ENCODE data around the gene ARHGEF7.

DNA sequence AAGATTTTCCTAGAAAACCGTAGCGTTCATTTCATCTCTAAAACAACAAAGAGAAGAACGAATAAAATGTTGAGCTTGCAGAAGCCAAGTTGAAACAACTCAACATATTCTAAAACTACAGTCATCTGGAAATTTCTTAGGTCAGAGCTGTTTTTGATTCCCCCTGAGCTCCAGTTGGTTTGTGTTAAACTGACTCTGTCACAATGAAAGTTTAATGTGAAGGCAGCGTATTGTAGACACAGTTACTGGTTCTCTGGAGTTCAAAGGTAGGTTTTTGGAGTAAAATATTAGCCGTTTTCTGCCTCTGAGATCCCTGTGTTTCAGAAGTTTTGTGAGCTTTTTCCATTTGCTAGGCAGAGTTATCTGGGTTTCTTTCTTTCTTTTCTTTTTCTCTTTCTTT, 2.2 kb downstream of the ARHGEF7 start:
- TF ChIP-seq, protein P1, sequence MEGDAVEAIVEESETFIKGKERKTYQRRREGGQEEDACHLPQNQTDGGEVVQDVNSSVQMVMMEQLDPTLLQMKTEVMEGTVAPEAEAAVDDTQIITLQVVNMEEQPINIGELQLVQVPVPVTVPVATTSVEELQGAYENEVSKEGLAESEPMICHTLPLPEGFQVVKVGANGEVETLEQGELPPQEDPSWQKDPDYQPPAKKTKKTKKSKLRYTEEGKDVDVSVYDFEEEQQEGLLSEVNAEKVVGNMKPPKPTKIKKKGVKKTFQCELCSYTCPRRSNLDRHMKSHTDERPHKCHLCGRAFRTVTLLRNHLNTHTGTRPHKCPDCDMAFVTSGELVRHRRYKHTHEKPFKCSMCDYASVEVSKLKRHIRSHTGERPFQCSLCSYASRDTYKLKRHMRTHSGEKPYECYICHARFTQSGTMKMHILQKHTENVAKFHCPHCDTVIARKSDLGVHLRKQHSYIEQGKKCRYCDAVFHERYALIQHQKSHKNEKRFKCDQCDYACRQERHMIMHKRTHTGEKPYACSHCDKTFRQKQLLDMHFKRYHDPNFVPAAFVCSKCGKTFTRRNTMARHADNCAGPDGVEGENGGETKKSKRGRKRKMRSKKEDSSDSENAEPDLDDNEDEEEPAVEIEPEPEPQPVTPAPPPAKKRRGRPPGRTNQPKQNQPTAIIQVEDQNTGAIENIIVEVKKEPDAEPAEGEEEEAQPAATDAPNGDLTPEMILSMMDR (IDR thresholded peaks at IDR 0.05; ENCODE audit: poor library complexity) = no peak
- TF ChIP-seq EZH2 (IDR thresholded peaks at IDR 0.05; ENCODE audit: borderline replicate concordance) (no peak), EZH2phosphoT487 (IDR thresholded peaks at IDR 0.05; ENCODE audit: low read depth, severe bottlenecking, unreplicated experiment) (no peak)
